Measurements from ENCODE around the gene ACTN2. TPM values are rescaled to one million over a fixed set of nuclear protein-coding genes. Genes with fewer than 3 reads are reported as not detected.

ACTN2 gene
- total RNA-seq, 1 donor from 2014 or later, result 2,454 TPM

DNA sequence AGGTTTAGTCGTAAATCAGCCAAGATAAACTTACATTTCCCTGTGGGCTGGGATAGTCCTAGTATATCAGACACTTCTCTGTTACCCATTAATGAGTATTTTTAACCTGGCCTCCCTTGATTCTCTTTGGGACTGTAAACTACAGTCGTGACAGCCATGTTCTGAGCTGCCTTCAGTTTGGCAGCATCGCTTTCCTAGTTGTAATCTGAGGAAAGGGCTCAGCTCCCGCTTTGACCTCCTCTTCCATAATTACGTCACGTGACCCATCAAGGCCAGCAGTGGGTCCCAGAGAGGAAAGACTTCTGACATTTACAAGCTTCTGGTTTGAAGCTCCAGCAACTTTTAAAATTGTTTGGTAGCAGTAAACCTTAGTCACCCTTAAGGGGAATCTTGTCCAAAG, 74.2 kb downstream of the ACTN2 start:
- H3K4me3 ChIP-seq, result no peak overlapping the region
- TF ChIP-seq, protein P1, sequence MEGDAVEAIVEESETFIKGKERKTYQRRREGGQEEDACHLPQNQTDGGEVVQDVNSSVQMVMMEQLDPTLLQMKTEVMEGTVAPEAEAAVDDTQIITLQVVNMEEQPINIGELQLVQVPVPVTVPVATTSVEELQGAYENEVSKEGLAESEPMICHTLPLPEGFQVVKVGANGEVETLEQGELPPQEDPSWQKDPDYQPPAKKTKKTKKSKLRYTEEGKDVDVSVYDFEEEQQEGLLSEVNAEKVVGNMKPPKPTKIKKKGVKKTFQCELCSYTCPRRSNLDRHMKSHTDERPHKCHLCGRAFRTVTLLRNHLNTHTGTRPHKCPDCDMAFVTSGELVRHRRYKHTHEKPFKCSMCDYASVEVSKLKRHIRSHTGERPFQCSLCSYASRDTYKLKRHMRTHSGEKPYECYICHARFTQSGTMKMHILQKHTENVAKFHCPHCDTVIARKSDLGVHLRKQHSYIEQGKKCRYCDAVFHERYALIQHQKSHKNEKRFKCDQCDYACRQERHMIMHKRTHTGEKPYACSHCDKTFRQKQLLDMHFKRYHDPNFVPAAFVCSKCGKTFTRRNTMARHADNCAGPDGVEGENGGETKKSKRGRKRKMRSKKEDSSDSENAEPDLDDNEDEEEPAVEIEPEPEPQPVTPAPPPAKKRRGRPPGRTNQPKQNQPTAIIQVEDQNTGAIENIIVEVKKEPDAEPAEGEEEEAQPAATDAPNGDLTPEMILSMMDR (IDR thresholded peaks at IDR 0.05; ENCODE audit: borderline replicate concordance), result no peak
- DNase-seq, result no peak
- H3K27me3 ChIP-seq (ENCODE audit: low read depth), result no peaks in the 10 kb centered on the region
- no peaks in the 10 kb centered on the region for H3K9me3 ChIP-seq (replicated peaks)
- intact Hi-C loops (cut with micrococcal nuclease), result no loop called here
- peaks cover 66% of the 10 kb centered on the region for H3K36me3 ChIP-seq
- peaks cover 19% of the 10 kb centered on the region for H3K4me1 ChIP-seq
- H3K27ac ChIP-seq (replicated peaks), result peak overlapping the region; percentile 32

- DNase-seq, result no peak
- TF ChIP-seq, protein P1 (IDR thresholded peaks at IDR 0.05; ENCODE audit: borderline replicate concordance), result no peak
- Histone ChIP-seq H3K27ac (replicated peaks) (peak overlapping the region; percentile 32), H3K27me3 (ENCODE audit: low read depth) (no peaks in the 10 kb centered on the region), H3K4me1 (peaks cover 19% of the 10 kb centered on the region), H3K36me3 (peaks cover 66% of the 10 kb centered on the region), H3K4me3 (no peak overlapping the region), H3K9me3 (replicated peaks) (no peaks in the 10 kb centered on the region)
- intact Hi-C loops (cut with micrococcal nuclease), result no loop called here
These were observed 74.7 kb downstream of the ACTN2 start for GRCh38 chr1:236760986-236761385.

DNA sequence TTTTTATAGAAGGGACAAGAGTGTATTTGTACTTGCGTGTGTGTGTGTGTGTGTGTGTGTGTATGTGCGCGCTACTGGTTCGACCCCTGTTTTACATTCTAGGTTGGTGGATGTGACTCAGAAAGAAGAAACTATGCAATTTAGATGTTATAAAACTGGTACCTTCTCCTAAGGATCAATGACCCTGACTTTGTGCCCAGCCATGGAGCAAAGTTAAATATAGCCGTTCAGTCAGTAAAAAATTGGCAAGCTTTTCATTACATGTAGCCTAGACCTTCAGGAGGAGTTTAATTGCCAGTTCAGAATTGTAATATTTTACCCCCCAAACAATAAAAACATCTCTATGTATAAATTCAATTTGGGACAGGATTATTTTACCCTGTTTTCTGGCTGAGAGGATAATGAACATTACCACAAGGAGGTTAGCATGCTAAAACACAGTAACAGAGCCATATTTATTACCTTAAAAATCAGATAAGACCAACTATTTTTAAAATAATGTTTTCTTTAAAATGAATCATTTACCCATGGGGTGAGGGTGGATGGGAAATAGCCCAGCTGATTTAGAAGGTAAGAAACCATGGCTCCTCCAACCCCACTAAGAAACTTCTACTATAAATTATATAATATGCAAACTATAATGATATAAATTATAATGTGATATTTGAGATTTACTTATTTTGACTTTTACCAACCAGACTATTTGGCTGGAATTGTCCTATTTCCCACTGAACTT, 75.3 kb downstream of the ACTN2 start:
- Histone ChIP-seq H3K36me3 (peaks cover 66% of the 10 kb centered on the region), H3K27me3 (ENCODE audit: low read depth) (no peaks in the 10 kb centered on the region), H3K4me3 (no peak overlapping the region), H3K4me1 (peaks cover 19% of the 10 kb centered on the region), H3K9me3 (replicated peaks) (no peaks in the 10 kb centered on the region), H3K27ac (replicated peaks) (peak overlapping the region; percentile 32)
- intact Hi-C loops (cut with micrococcal nuclease), result no loop called here
- no peak for DNase-seq
- TF ChIP-seq, protein P1 (IDR thresholded peaks at IDR 0.05; ENCODE audit: borderline replicate concordance), result no peak

GRCh38 chr1:236762410-236762809, 76.1 kb downstream of the ACTN2 start:
- Histone ChIP-seq H3K27ac (replicated peaks) (no peak overlapping the region), H3K27me3 (ENCODE audit: low read depth) (no peaks in the 10 kb centered on the region), H3K4me1 (peaks cover 19% of the 10 kb centered on the region), H3K9me3 (replicated peaks) (no peaks in the 10 kb centered on the region), H3K36me3 (peaks cover 62% of the 10 kb centered on the region), H3K4me3 (no peak overlapping the region)
- intact Hi-C loops (cut with micrococcal nuclease), result no loop called here
- DNase-seq, result no peak
- TF ChIP-seq, protein P1 (IDR thresholded peaks at IDR 0.05; ENCODE audit: borderline replicate concordance), result no peak

- H3K27ac ChIP-seq (replicated peaks), result peak overlapping the region; percentile 13
- intact Hi-C loops (cut with micrococcal nuclease), result no loop called here
These were observed 79.5 kb downstream of the ACTN2 start for GRCh38 chr1:236765831-236766230.

More at GRCh38 chr1:236765831-236766230, 79.5 kb downstream of the ACTN2 start:
- Histone ChIP-seq H3K36me3 (peaks cover 34% of the 10 kb centered on the region), H3K27me3 (ENCODE audit: low read depth) (no peaks in the 10 kb centered on the region), H3K9me3 (replicated peaks) (no peaks in the 10 kb centered on the region), H3K4me1 (peaks cover under 1% of the 10 kb centered on the region), H3K4me3 (no peak overlapping the region)
- no peak for DNase-seq
- TF ChIP-seq, protein P1 (IDR thresholded peaks at IDR 0.05; ENCODE audit: borderline replicate concordance), result no peak

All from left ventricle myocardium inferior (tissue), 1 donor.